ENCODE measurements around the gene PCDH18. TPM values are rescaled to one million over a fixed set of nuclear protein-coding genes. Genes with fewer than 3 reads are reported as not detected.

Gene PCDH18
- total RNA-seq: 10 to 100 TPM in 1 of 4 donors, 1 to 10 TPM in 3; 4.4 to 18.3 (median 7.2) TPM

DNA sequence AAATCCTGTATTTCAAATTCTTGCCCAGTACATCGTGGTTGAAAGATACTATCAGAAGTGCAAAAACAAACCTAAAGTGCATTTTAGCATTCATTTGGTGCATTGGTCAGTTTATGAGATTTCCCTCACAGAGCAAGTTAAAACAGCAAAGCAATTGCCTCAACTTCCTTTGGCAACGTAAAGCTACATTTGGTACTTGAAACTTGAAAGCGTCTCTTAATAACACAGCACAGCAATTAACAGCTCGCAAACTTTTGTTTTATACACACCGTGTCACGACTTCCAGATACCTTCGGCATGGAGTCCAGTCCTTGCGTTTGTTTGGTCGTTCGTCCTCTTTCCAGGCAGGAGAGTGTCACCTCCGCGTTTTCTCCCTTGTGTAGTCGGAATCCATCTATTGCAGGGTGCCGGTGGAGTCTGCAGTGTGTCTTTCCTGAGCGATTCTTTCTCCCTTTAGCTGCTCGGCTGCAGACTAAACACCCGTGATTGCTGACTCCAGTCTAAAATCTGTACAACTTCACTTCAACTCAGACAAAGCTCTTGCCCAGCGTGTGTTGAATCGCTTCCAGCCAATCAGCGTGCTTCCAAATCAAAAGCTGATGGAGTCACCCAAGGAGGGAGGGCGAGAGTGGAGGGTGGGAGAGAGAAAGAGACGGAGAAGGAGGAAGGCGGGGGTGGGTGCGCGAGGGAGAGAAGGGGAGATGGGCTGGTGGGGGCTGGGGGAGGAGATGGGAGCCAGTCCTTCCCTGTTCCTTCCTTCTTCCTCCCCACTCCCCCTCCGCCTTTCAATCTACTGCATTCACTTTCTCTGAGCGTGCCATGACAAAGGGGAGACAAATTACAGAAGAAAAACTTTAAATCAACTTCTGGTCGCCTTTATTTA, at the start of gene PCDH18:
Gene PCDH18, minus strand, starts transcription at position 509 of the 883 bp plus-strand sequence. Its CDS starts 406 bp downstream, at position 103.
- intact Hi-C loops (cut with DNase I; ENCODE audit: low total_unique reads): no loop called here
- DNase-seq (ENCODE audit: low spot score in 2 of 2): peak; percentile 90 to 97
- WGBS, 2 donors: 1% methylated on average over 28 of the region's 28 CpGs
- TF ChIP-seq CTCF (IDR thresholded peaks at IDR 0.05): no peak
- TF ChIP-seq POLR2A (IDR thresholded peaks at IDR 0.05): no peak
- H3K4me3 ChIP-seq (ENCODE audit: low read depth, poor library complexity, severe bottlenecking): peak within 1 kb of the TSS; percentile 27

GRCh38 chr4:137576446-137576845, 44.2 kb upstream of the PCDH18 start:
- TF ChIP-seq CTCF (IDR thresholded peaks at IDR 0.05) (no peak), POLR2A (IDR thresholded peaks at IDR 0.05) (no peak)
- no peak overlapping the region for H3K4me3 ChIP-seq (ENCODE audit: low read depth, poor library complexity, severe bottlenecking)
- intact Hi-C loops (cut with DNase I; ENCODE audit: low total_unique reads): no loop called here
- no peak for DNase-seq (ENCODE audit: low spot score in 2 of 2)
- WGBS, 2 donors: 19 to 43% methylated on average over 1 of the region's 1 CpG

DNA sequence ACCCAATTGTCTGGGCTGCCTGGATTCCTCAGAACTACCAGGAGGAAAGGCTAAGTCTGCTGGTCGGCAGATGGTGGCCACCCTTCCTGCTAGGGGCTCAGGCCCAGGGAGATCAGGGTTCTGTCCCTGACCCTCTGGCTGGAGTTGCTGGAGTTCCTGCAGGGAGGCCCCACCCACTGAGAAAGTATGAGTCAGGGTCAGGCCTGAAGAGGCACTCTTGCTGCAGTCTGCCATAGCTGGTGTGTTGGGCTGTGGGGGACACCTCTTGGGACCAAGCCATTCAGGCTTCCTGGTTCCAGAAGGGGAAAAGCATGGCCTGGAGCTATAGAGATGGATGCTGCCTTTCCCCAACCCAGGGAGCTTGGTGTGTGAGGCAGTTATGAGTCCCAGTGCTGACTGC, 40.4 kb upstream of the PCDH18 start:
- no peak for DNase-seq (ENCODE audit: low spot score in 2 of 2)
- whole genome bisulfite sequencing, 2 donors: 100% methylated on average over 1 of the region's 1 CpG
- H3K4me3 ChIP-seq (ENCODE audit: low read depth, poor library complexity, severe bottlenecking): no peak overlapping the region

DNA sequence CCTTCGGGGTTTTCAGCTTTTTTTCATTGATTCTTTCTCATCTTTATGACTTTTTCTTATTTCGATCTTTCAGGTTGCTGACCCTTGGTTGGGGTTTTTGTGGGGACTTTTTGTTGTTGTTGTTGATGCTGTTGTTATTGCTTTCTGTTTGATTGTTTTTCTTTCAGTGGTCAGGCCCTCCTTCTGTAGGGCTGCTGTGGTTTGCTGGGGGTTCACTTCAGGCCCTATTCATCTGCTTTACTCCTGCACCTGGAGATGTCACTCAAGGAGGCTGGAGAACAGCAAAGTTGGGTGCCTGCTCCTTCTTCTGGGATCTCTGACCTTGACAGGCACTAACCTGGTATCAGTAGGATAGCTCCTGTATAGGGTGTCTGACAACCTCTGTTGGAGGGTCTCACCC, 39.9 kb upstream of the PCDH18 start:
- TF ChIP-seq CTCF (IDR thresholded peaks at IDR 0.05) (no peak), POLR2A (IDR thresholded peaks at IDR 0.05) (no peak)
- H3K4me3 ChIP-seq (ENCODE audit: low read depth, poor library complexity, severe bottlenecking): no peak overlapping the region
- DNase-seq (ENCODE audit: low spot score in 2 of 2): no peak
- intact Hi-C loops (cut with DNase I; ENCODE audit: low total_unique reads): no loop called here
- WGBS, 2 donors: 96 to 98% methylated on average over 2 of the region's 2 CpGs

More for the DNA sequence above, 40.4 kb upstream of the PCDH18 start:
- intact Hi-C loops (cut with DNase I; ENCODE audit: low total_unique reads): no loop called here
- TF ChIP-seq CTCF (IDR thresholded peaks at IDR 0.05) (no peak), POLR2A (IDR thresholded peaks at IDR 0.05) (no peak)

GRCh38 chr4:137559801-137560200, 27.5 kb upstream of the PCDH18 start:
- no peak overlapping the region for H3K4me3 ChIP-seq (ENCODE audit: low read depth, poor library complexity, severe bottlenecking)
- intact Hi-C loops (cut with DNase I; ENCODE audit: low total_unique reads): no loop called here
- 91 to 95% methylated on average over 1 of the region's 1 CpG for WGBS, 2 donors
- TF ChIP-seq POLR2A (IDR thresholded peaks at IDR 0.05) (no peak), CTCF (IDR thresholded peaks at IDR 0.05) (no peak)
- no peak for DNase-seq (ENCODE audit: low spot score in 2 of 2)
